Neural cell (in vitro differentiated cells): Measurements from ENCODE around the gene TEDC1. TPM values are rescaled to one million over a fixed set of nuclear protein-coding genes. Genes with fewer than 3 reads are reported as not detected.

Source experiments
- H2AFZ ChIP-seq: fragments of 200-600, 300-800 bp; sonication (generic), shearing (Covaris generic); 2 replicates; pipeline ENCODE4 v1.6.0; 2014; ENCODE audit warnings: low read depth, mild to moderate bottlenecking, antibody characterized with exemption, low read length, moderate library complexity
- H3F3A ChIP-seq: fragments of 200-600 bp; shearing (Covaris generic); 2 replicates; pipeline ENCODE4 v1.6.1; 2016; ENCODE audit warnings: mild to moderate bottlenecking, moderate library complexity, mixed read lengths, antibody characterized with exemption, low read length; ENCODE audit not compliant: insufficient read depth, poor library complexity, severe bottlenecking
- H3K27ac ChIP-seq: fragments of 200-600, 300-800 bp; sonication (generic), shearing (Covaris generic); 2 replicates; pipeline ENCODE4 v1.5.1; 2014; ENCODE audit warnings: mild to moderate bottlenecking, low read length, moderate library complexity
- H3K27me3 ChIP-seq: fragments of 300-800, 200-600 bp; sonication (generic), shearing (Covaris generic); 2 replicates; pipeline ENCODE4 v1.6.0; 2014; ENCODE audit warnings: mild to moderate bottlenecking, low read depth, low read length, moderate library complexity; ENCODE audit not compliant: insufficient read depth
- H3K36me3 ChIP-seq: fragments of 300-800, 200-600 bp; sonication (generic), shearing (Covaris generic); 2 replicates; pipeline ENCODE4 v1.5.1; 2014; ENCODE audit warnings: mild to moderate bottlenecking, antibody characterized with exemption, low read length, moderate library complexity; ENCODE audit not compliant: insufficient read depth
- H3K4me2 ChIP-seq: fragments of 300-800, 200-600 bp; sonication (generic), shearing (Covaris generic); 2 replicates; pipeline ENCODE4 v1.6.0; 2014; ENCODE audit warnings: mild to moderate bottlenecking, low read length
- H3K4me3 ChIP-seq: fragments of 300-800, 200-600 bp; sonication (generic), shearing (Covaris generic); 2 replicates; pipeline ENCODE4 v1.5.1; 2014; ENCODE audit warnings: mild to moderate bottlenecking, low read length, moderate library complexity
- H3K79me2 ChIP-seq: fragments of 200-600 bp; shearing (Covaris generic); replicated peaks from 2 replicates; pipeline ENCODE4 v1.6.0; 2014; ENCODE audit warnings: mild to moderate bottlenecking, low read length, moderate library complexity; ENCODE audit not compliant: insufficient read depth
- H3K9ac ChIP-seq: fragments of 300-800, 200-600 bp; sonication (generic), shearing (Covaris generic); 2 replicates; pipeline ENCODE4 v1.6.1; 2016; ENCODE audit warnings: mild to moderate bottlenecking, low read length, mixed read lengths
- H3K9me2 ChIP-seq: fragments of 200-600 bp; shearing (Covaris generic); 2 replicates; pipeline ENCODE4 v1.6.1; 2016; ENCODE audit warnings: mild to moderate bottlenecking, low read length, mixed read lengths; ENCODE audit not compliant: insufficient read depth
- H3K9me3 ChIP-seq: fragments of 200-600, 300-800 bp; sonication (generic), shearing (Covaris generic); 2 replicates; pipeline ENCODE4 v1.6.1; 2016; ENCODE audit warnings: mild to moderate bottlenecking, mixed run types, low read length, moderate library complexity, mixed read lengths
- H4K20me1 ChIP-seq: fragments of 200-600 bp; shearing (Covaris generic); 2 replicates; pipeline ENCODE4 v1.6.1; 2016; ENCODE audit warnings: mild to moderate bottlenecking, mixed run types; ENCODE audit not compliant: insufficient read depth
- CTCF ChIP-seq: fragments of 450-650 bp; IDR thresholded peaks from 2 replicates; pipeline ENCODE4 v1.5.1; 2014; ENCODE audit warnings: antibody characterized with exemption, mild to moderate bottlenecking, moderate library complexity; ENCODE audit not compliant: poor library complexity, severe bottlenecking
- EP300 ChIP-seq: fragments of 450-650 bp; conservative IDR thresholded peaks from 2 replicates; pipeline ENCODE4 v1.6.1; 2014; ENCODE audit warnings: antibody characterized with exemption, mild to moderate bottlenecking, moderate library complexity; ENCODE audit not compliant: poor library complexity, severe bottlenecking
- EZH2 ChIP-seq: fragments of 200-600, 300-800 bp; shearing (Covaris generic), sonication (generic); IDR thresholded peaks from 2 replicates; pipeline ENCODE4 v1.6.1; 2014; ENCODE audit warnings: antibody characterized with exemption, low read length, borderline replicate concordance, mild to moderate bottlenecking; ENCODE audit not compliant: insufficient read depth, poor library complexity, severe bottlenecking
- MXI1 ChIP-seq: fragments of 450-650 bp; conservative IDR thresholded peaks from 2 replicates; pipeline ENCODE4 v1.6.1; 2014; ENCODE audit warnings: antibody characterized with exemption, mild to moderate bottlenecking; ENCODE audit not compliant: poor library complexity, severe bottlenecking
- POLR2AphosphoS5 ChIP-seq: IDR thresholded peaks from 2 replicates; pipeline ENCODE4 v1.6.1; 2012
- RAD21 ChIP-seq: fragments of 450-650 bp; conservative IDR thresholded peaks from 2 replicates; pipeline ENCODE4 v1.6.1; 2014; ENCODE audit warnings: antibody characterized with exemption, mild to moderate bottlenecking, moderate library complexity
- REST ChIP-seq: IDR thresholded peaks from 2 replicates; pipeline ENCODE4 v1.6.1; 2012; ENCODE audit warnings: borderline replicate concordance
- SMC3 ChIP-seq: fragments of 450-650 bp; conservative IDR thresholded peaks from 2 replicates; pipeline ENCODE4 v1.6.1; 2014; ENCODE audit warnings: antibody characterized with exemption, mild to moderate bottlenecking, moderate library complexity; ENCODE audit not compliant: poor library complexity
- TAF1 ChIP-seq: IDR thresholded peaks from 2 replicates; pipeline ENCODE4 v1.6.1; 2012; ENCODE audit warnings: low read depth
- polyA plus RNA-seq: library from polyadenylated mRNA; depleted of rRNA; stranded (reverse); fragments of >200 nt; gene quantifications from 2 replicates; pipeline ENCODE4 v1.2.3, GENCODE V29; 2014

Gene TEDC1
- polyA plus RNA-seq, 1 donor from 2014 or later: 18.9 TPM

- H3K4me3 ChIP-seq: no peak overlapping the region
- no peak overlapping the region for H2AFZ ChIP-seq
- H3K9me3 ChIP-seq: no peaks in the 10 kb centered on the region
- H3K27ac ChIP-seq: no peak overlapping the region
- H3K27me3 ChIP-seq: no peaks in the 10 kb centered on the region
- no peaks in the 10 kb centered on the region for H4K20me1 ChIP-seq
- H3K9ac ChIP-seq: no peak overlapping the region
- no peak overlapping the region for H3K4me2 ChIP-seq
- TF ChIP-seq POLR2AphosphoS5: no peak
- H3K9me2 ChIP-seq: no peaks in the 10 kb centered on the region
- no peaks in the 10 kb centered on the region for H3F3A ChIP-seq
- H3K36me3 ChIP-seq: no peaks in the 10 kb centered on the region
- no peaks in the 10 kb centered on the region for H3K79me2 ChIP-seq
Observed at GRCh38 chr14:105445290-105445689, 45.8 kb upstream of the TEDC1 start.

GRCh38 chr14:105445901-105446845 lies 44.9 kb upstream of the TEDC1 start:
- H3K4me2 ChIP-seq: no peak overlapping the region
- TF ChIP-seq REST (no peak), EZH2 (no peak), POLR2AphosphoS5 (no peak), RAD21 (no peak), MXI1 (no peak), SMC3 (no peak), TAF1 (no peak), CTCF (no peak), EP300 (no peak)

More at GRCh38 chr14:105445901-105446845, 44.9 kb upstream of the TEDC1 start:
- H3K79me2 ChIP-seq: no peaks in the 10 kb centered on the region
- no peaks in the 10 kb centered on the region for H3F3A ChIP-seq
- H3K9me3 ChIP-seq: no peaks in the 10 kb centered on the region
- no peaks in the 10 kb centered on the region for H3K36me3 ChIP-seq
- H3K9ac ChIP-seq: no peak overlapping the region
- H2AFZ ChIP-seq: no peak overlapping the region
- no peaks in the 10 kb centered on the region for H3K27me3 ChIP-seq
- no peaks in the 10 kb centered on the region for H3K9me2 ChIP-seq
- H3K4me3 ChIP-seq: no peak overlapping the region
- no peaks in the 10 kb centered on the region for H4K20me1 ChIP-seq
- H3K27ac ChIP-seq: no peak overlapping the region
